CD4-positive, alpha-beta T cell treated with Interleukin-6 at 100 ng/mL for 8 hours (primary cell): ENCODE data around the gene SMLR1.

Source experiments
- DNase-seq: peaks from one replicate; pipeline ENCODE4 v3.0.0-alpha.2; 2020; ENCODE audit warnings: mixed read lengths, low spot score

Gene SMLR1

DNA sequence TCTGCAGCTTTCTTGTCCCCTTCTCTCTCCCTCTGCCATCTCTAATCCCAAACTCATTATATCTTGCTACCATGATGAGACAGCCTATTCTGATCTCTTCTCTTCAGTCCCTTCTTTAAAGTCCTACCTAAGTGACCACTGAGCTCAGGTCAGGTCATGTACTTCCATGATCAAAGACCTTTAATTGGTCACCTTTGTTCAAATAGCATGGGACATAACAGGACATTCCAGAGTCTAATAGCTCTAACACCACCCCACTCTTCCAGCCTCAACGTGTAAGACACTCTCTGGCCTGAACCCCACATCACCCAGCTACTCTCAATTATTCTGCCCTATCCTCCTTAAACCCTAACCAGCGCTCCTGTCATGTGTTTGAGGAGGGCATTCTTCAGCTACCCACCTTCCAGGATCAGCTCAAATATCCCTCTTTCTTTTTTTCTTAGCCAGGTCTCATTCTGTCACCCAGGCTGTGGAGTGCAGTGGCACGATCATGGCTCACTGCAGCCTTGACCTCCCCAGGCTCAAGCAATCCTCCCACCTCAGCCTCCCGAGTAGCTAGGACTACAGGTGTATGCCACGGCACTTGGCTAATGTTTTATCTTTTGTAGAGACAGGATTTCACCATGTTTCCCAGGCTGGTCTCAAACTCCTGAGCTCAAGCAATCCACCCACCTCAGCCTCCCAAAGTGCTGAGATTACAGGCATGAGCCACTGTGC is 2.1 kb upstream of the SMLR1 start:
- DNase-seq: no peak

DNA sequence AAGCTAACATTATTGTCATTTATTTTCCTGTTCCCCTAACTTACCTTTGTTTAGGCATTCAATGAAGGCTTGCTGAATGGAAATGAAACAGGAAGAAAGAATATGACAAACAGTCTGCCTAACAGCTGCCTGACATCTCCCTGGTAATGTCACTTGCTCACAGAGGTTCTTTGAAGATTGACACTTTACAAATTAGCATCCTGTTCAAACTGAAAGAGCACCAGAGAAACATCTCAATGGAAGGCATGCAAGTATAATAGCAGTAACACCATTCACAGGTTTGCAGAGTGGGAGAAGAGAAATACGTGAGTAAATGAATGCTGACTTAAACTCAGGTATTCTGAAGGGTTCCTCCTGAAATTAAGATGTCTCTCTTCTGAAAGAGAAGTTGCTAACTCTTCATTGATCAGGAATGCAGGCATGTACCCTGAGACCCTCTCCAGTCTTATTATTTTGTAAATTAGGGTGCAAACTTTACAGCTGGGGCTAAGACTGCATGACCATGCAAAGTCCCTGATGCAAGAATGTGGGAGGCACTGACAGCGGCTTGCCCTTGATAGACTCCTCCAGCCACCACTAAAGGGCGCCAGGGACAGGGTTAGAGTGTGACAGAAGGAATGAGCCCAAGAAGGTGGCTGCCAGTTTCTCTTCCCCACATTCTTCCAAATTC is 1.3 kb upstream of the SMLR1 start:
- DNase-seq: no peak

DNA sequence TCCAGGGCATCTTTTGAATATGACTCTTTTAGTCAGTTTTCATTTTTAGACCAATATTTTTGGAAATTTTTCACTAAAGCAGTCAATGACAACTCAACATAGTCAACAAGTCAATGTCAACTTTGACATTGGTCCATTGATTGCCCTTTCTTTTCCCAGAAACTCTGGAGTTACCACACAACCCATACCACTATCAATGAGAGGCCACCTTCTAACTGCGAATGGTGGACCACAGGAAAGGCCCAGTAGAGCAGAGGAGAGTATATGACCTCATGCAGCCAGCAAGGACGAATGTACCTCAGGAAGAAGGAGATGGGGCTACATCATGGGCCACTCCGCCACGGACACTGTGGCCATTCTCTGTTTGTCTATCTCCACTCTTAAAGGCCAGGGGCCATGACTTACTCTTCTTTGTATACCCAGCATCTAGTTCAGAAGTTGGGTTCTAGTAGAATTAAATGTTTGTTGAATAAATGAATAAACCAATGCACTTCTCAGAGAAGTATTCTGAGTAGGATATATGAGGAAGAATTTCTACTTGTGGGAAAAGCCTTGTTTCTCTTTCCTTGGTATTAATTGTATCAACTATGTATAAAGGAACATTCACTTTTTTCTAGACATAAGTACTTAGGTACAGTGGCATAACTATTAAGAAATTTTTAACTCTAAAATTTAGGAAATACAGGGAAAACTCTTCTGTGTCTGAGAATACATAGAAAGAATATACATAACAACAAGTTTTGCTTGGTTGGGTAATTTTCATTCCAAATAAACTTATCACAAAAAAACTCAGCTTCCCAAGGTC is 562 bp upstream of the SMLR1 start:
- DNase-seq: no peak

DNA sequence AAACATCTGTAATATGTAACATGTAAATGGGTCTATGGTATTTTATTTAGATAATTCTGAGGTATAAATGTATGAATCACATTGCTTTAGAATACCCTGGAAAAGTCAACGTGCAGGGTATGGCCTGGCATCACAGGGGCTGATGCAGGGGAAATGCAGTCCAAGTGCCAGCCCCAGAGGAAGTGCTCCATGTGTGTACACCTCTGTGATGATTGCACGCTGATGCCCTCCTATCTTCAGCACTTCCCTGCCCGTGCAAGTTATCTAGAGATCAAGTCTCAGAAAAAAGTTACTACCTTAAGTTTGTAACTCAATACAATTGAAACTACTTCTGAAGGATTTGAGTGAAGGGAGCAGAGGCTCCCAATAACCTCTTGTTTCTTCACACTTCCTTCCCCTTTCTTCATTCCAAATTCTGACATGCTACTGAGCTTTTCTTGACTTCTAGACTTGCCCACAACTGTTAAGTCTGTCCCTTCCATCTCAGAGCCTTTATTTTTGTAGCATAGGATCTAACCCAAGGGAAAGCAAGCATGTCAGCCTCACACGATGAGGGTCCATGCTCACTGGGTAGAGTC is 2.2 kb downstream of the SMLR1 start:
- no peak for DNase-seq

DNA sequence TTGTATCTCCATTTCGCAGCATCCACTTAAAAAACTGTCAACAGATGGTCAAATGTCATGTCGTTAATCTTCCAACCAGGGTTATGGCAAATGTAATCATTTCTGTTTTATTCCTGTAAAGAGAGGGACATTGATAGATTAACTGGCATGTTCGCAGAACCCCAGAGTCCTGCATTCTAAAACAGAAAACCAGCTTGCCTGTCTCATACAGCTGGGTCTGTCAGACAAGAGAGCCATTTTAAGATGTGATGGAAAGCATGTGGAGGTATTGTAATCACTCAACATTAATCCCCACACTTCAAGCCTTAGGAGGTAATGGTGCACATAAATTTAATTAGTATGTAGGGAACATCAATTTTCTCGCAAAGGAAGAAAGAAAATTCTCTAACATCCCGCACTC is 4.4 kb downstream of the SMLR1 start:
- DNase-seq: no peak

DNA sequence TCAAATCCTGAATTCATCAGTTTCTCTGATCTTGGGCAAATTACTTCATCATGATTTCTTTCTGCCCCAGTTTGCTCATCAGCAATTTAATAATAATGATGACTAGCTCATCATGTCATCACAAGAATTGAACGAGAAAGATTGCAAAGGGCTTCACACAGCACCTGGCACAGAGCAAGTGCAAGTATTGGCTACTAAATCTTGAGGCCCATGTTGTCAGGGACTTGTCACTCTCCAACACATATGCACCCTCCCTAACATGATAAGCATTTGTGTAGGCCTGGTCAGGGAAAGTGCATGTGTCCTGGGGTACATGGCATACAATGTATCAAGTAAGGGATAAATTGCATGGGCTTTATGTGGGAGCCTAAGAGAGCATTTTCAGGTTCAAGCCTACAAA is 6.4 kb downstream of the SMLR1 start:
- DNase-seq: no peak

DNA sequence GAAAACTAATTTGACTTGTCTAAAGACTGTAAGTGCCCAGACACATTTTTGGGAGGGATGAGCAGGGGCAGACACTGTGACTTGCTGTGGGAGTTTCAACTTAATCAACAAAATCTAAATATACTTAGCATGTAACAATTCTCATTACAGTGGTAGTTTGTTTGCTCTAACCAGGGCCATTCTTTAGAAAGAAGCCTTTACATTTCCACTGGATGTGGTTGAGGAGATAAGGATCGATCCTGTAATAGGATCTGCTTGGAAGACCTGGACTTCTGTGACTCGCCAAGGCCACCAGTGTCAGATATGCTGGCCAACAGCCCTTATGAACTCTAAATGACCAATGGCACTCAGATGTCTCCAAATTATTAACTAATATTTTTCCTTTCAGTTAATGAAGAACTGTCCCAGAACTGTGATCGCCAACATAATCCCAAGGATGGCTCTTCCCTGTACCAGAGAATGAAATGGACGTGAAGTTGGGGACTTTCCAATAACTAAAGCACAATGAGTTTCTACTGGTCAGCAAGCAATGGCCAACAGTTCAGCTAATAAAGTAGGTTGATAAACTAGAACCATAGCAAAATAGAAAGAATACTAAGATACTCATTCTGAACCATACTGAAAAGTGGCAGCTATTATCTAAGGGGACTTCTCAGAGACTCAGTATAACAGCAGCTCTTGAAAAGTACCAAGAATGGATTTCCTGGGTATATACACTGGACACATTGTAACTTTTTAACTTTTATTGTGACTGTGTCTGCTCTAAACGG is 7.5 kb downstream of the SMLR1 start:
- DNase-seq: no peak

DNA sequence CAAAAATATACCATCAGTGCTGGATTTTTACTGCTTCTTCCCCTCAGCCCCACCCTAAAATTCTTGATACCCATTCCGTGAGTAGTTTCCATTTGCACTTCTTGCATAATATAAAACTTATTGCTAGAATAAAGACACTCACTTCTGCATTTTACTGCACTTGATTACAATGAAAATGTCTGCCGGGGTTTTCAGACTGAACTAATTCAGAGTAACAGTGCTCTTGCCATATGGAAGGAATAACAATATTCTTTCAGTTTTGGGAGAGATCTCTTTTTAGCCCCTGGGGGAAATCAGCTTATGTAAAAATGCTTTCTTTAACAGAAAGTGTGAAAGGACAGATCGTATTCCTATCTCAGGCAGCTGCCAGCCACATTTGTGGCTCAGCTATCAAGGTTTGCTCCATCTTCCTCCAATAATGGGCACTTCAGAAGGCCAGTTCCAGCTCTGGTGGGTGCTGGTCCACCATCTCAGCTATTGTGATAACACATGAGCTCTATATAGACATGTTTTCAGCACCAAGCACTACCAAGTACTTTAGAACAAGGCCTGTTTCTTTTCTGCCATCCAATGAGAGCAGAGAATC is 8.9 kb downstream of the SMLR1 start:
- no peak for DNase-seq

DNA sequence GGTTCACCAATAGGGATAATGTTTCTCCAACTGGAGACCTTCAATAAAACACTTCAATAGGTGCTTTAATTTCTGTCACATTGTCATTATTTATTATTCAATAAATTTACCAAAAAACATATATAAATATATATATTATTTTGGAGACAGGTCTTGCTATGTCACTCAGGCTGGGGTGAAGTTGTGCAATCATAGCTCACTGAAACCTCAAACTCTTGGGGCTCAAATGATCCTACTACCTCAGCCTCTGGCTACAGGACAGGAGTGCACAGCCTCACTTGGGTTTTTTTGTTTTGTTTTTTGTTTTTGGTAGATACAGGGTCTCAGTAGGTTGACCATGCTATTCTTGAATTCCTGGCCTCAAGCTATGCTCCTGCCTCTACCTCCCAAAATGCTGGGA is 9.9 kb downstream of the SMLR1 start:
- no peak for DNase-seq

DNA sequence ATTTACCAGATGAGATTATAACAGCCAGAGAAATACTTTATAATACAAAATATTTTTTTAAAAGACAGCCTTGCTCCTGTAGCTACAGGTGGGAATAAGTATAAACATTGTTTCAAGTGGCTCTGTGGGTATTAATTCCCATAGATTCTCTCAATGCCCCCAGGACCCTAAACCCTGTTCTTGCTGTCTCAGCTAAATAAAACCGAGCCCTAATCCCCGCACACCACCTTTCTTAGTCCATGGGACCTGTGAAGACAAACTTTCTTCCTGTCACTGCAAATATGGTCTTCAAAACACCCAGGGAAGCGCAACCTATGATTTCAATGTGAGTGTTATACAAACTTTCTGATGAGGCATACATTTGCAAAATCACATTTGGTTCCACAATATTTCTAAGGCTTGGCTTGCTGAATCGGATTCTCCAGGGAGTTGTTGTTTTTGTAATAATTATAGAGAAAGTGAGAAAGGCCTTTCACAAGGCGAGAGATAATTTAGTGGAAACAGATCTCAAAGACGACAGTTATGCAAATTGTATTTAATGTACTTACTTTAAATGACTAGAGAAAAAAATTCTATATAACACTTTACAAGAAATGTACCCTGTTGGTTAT is 11.1 kb downstream of the SMLR1 start:
- no peak for DNase-seq

DNA sequence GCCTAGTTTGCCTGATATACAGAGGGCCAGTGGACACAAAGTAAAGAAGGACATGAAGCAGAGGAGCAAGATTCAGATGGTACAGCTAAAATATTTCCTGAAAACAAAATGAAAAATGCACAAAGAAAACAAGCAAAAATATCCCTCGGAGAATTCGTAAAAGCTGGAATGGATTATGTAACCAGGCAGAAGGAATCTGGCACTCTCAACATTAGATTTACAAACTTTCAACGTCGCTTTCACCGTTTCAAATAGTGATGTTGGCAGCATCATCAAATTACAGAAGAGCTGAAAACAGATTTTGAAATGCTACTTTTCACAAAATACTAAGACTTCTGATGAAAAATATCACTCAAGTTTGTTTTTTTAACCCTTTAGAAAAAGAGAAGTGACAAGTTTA is 11.7 kb downstream of the SMLR1 start:
- no peak for DNase-seq

DNA sequence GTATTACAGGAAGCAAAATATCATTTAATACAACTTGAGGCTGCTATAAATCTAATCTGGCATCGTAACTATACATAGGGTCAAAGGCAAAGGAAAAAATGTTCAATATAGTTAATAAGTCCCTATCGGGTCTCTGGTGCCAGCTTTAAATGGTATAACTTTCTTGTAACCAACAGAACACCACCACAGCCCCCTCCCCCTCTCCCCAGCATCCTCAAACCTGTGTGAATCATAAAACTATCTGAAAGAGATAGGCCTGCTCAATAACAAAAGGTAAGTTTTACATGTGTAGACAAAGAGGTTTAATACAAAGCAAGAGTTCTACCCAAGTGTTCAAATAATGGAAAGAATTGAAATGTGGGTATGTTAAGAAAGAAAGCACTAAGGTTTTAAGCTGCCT is 12.2 kb downstream of the SMLR1 start:
- no peak for DNase-seq

DNA sequence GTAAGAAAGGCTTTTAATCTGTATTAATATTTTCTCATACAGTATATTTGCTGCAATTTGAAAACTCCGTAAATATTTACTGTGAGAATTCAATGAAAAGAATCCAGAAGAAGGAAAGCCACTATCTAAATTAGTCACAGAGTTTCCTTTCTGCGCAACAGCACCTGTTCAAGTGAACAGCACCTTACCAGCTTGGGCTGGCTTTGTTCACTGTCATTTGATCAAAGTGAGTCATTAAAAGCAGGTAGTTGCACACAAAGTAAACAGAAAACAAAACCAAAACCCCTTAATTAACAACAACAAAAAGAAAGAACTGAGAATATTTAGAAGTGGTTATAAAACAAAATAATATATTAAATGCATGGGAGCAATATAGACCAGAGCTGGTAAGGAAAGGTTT is 12.8 kb downstream of the SMLR1 start:
- DNase-seq: no peak

DNA sequence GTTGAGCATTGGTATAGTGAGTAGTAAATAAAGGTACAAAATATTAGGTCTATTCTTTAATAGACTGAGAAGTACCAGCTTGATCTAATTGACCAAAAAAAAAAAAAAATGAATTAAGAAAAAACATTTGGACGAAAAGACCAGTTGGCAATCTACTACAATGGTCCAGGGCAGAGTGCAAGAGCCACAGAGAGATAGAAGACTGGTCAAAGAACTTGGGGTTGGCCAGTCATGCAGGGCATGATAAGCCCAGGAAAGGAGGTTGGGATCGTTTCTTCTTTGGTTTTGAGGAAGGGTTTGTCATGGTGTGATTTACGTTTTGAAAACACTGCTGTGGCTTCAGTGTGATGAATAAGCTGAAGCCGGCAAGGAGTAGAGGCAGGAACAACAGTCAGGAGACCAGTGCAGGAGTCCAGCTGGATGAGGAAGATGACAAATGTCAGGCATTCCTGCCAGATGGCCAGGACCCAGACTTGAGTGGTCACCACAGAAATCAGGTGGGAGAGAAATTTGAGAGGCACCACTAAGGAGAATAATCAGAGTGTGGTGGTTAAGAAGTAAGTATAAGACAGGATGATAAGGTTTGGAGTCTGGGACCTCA is 14.0 kb downstream of the SMLR1 start:
- no peak for DNase-seq

DNA sequence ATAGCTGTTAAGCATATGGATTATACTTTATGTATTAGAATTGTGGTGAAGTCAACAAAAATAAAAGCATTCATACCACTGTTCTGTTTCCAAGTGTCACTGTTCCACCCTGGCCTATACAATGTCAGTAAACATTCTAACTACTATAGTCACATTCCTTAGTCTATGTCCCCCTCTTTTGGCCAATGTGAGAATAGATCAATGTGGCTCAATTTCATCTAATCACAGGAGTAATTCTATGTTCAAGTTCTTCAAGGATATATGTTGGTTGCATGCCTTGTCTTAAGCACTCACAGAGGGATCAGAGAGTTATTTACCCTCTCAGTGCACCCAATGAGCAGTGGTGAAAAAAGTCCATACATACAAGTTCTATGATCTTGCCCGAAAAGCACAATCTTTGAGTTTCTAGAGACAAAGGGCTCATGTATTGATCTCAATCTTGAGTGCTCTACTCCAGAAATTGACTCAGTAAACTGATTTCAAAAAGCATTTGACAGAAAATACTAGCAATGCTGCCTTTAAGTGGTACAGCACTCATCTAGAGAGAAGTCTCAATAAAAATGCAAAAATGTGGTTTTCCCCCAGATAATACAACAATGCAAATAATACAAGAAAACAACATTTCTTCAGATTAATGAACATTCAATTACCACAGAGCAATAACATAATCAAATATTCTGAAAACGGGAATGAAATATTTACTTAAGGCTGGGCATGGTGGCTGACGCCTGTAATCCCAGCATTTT is 16.5 kb downstream of the SMLR1 start:
- peak; percentile 44 for DNase-seq

DNA sequence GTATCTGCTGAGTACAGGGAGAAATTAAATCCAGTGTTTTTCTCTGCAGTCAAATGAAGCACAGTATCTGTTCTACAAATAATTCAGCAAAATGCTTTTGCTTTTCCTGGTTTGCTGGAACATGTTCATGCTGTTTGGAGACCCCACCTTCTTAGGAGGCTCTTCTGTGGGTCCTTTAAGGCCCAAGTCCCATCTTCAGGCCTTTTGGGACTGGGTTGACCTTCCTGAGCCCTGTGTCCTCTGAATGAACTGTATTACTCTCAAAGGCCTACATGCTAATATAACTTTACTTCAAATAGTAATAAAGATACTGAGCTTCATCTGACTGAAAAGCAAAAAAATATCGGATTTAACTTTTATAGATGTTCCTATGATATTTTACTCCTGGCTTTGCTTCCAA is 19.3 kb downstream of the SMLR1 start:
- DNase-seq: no peak

DNA sequence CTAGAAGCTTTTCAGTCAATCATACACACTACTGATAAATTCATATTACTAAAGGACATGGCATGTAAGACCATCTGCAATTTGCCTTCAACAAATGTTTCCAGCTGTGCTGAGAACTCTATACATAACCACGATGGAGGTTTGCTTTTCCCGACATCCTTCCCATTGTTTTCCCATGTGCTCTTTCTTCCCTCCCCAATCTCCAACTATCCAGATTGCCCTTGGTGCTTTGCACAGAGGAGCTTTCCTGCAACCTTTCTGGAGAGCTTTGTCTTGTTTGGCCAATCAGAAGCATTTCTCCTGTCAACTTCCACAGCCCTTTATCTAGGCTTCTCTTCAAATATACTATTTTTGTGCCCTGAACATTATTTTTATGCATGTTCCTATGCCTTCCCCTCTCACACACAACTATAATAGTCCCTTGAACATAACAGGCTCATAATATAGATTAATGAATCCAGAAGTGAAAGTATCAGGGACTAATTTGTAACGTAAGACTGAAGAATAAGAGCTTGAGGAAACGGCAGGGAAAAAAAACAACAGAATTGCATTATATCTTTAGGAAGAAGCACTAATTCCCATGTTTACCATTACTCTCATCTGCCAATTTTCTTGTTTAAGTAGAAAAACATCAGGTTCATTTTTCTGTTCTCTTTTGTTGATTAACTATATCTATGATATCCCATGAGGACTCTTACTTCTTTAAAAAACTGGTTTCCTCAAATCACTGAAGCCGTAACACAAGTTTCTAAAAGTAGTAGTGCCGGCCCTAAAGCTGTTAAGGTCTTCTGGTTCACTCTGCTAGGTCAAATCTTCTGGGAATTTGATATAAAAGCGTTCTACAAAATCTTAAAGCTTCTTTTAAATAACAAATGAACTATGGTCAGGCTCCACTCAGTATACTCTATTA is 20.1 kb downstream of the SMLR1 start:
- no peak for DNase-seq

DNA sequence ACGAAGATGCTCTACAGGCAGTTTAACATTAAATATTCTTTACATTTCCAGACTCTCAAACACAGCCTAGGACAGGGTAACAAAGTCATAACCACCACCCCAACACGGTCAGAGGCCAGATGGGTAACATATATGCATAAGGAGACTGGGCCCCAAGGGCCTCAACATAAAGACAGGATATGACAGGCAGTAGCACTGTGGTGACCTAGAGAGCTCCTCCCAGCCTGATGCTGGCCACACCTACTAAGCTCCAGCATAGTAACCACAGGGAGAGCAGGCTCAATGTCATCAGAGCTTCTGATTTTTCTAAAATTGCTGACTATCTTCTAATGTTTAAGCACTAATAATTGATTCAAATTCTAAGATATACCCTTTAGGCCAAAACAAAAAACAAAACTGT is 21.7 kb downstream of the SMLR1 start:
- DNase-seq: no peak

DNA sequence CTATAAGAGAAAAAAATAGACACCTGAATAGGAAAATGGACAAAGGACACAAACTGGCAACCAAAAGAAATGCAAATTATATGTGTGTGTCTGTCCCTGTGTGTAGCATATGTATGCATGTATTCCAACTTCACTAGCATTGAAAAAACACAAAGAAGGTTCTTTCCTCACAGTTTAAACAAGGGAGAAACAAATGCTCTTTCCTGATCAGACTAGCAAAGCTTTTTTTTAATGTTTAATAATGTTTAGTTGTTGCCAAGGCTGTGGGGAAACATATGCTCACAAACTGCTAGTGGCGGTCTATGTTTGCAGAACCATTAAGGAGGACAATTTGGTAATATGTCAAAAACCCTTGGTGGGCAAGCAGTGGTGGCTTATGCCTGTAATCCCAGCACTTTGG is 22.4 kb downstream of the SMLR1 start:
- DNase-seq: no peak
